Hepatocyte (in vitro differentiated cells): Measurements from ENCODE around the gene CISH.

Experiments
- EZH2 ChIP-seq: fragments of 200-600 bp; sonication (generic); IDR thresholded peaks from 2 replicates; pipeline ENCODE4 v1.6.1; 2016; ENCODE audit warnings: antibody characterized with exemption, mild to moderate bottlenecking, borderline replicate concordance
- EZH2phosphoT487 ChIP-seq: fragments of 200-600 bp; sonication (generic); IDR thresholded peaks from one replicate; pipeline ENCODE4 v1.6.1; 2018; ENCODE audit warnings: antibody characterized with exemption, mild to moderate bottlenecking, low read depth, moderate library complexity; ENCODE audit not compliant: unreplicated experiment, severe bottlenecking
- TF ChIP-seq, protein P1 (sequence below): fragments of 200-600 bp; sonication (generic); IDR thresholded peaks from 2 replicates; pipeline ENCODE4 v1.5.1; 2016; ENCODE audit warnings: antibody characterized with exemption, mild to moderate bottlenecking; ENCODE audit not compliant: poor library complexity

- TF ChIP-seq EZH2phosphoT487 (no peak), EZH2 (no peak)
- TF ChIP-seq, protein P1, sequence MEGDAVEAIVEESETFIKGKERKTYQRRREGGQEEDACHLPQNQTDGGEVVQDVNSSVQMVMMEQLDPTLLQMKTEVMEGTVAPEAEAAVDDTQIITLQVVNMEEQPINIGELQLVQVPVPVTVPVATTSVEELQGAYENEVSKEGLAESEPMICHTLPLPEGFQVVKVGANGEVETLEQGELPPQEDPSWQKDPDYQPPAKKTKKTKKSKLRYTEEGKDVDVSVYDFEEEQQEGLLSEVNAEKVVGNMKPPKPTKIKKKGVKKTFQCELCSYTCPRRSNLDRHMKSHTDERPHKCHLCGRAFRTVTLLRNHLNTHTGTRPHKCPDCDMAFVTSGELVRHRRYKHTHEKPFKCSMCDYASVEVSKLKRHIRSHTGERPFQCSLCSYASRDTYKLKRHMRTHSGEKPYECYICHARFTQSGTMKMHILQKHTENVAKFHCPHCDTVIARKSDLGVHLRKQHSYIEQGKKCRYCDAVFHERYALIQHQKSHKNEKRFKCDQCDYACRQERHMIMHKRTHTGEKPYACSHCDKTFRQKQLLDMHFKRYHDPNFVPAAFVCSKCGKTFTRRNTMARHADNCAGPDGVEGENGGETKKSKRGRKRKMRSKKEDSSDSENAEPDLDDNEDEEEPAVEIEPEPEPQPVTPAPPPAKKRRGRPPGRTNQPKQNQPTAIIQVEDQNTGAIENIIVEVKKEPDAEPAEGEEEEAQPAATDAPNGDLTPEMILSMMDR: no peak
Measured at GRCh38 chr3:50564321-50564720, 47.3 kb downstream of the CISH start.
